ENCODE results near the gene PPFIA1.

DNA sequence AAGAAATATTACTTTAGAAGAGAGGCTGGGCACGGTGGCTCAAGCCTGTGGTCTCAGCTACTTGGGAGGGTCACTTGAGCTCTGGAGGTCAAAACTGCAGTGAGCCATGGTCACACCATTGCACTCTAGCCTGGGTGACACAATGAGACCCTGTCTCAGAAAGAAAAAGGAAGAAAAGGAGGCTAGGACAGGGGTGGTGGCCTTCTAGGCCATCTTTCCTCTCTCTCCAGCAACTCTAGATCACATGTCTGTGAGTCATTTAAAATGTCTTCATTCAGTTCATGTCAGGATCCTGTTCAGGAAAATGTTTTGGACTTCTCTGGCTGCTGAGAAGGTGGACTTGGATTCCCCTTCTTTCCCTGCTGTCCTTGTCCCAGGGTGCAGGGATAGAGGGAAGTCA lies 53.3 kb downstream of the PPFIA1 start:
- TF ChIP-seq, protein P1, sequence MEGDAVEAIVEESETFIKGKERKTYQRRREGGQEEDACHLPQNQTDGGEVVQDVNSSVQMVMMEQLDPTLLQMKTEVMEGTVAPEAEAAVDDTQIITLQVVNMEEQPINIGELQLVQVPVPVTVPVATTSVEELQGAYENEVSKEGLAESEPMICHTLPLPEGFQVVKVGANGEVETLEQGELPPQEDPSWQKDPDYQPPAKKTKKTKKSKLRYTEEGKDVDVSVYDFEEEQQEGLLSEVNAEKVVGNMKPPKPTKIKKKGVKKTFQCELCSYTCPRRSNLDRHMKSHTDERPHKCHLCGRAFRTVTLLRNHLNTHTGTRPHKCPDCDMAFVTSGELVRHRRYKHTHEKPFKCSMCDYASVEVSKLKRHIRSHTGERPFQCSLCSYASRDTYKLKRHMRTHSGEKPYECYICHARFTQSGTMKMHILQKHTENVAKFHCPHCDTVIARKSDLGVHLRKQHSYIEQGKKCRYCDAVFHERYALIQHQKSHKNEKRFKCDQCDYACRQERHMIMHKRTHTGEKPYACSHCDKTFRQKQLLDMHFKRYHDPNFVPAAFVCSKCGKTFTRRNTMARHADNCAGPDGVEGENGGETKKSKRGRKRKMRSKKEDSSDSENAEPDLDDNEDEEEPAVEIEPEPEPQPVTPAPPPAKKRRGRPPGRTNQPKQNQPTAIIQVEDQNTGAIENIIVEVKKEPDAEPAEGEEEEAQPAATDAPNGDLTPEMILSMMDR (CRISPR knock-in tag; IDR thresholded peaks at IDR 0.05) = no peak
- TF ChIP-seq, protein P2, sequence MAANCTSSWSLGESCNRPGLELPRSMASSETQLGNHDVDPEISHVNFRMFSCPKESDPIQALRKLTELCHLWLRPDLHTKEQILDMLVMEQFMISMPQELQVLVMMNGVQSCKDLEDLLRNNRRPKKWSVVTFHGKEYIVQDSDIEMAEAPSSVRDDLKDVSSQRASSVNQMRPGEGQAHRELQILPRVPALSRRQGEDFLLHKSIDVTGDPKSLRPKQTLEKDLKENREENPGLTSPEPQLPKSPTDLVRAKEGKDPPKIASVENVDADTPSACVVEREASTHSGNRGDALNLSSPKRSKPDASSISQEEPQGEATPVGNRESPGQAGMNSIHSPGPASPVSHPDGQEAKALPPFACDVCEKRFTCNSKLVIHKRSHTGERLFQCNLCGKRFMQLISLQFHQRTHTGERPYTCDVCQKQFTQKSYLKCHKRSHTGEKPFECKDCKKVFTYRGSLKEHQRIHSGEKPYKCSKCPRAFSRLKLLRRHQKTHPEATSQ (CRISPR knock-in tag; IDR thresholded peaks at IDR 0.05; ENCODE audit: borderline replicate concordance) = no peak
- TF ChIP-seq ZFP36L1 (CRISPR knock-in tag; IDR thresholded peaks at IDR 0.05) (no peak), FOXA1 (IDR thresholded peaks at IDR 0.05) (no peak), FOXA1 (CRISPR knock-in tag; IDR thresholded peaks at IDR 0.05) (no peak), PHF21A (CRISPR knock-in tag; IDR thresholded peaks at IDR 0.05) (no peak), FOXJ3 (CRISPR knock-in tag; IDR thresholded peaks at IDR 0.05; ENCODE audit: borderline replicate concordance) (no peak), ZNF292 (CRISPR knock-in tag; IDR thresholded peaks at IDR 0.05; ENCODE audit: borderline replicate concordance, low read depth) (no peak)

All from HepG2 (cell line).